Measurements from ENCODE around the gene NLRP2B. TPM values are rescaled to one million over a fixed set of nuclear protein-coding genes. Genes with fewer than 3 reads are reported as not detected.
"Not testable (repeated sequence)": the region's sequence is repeated elsewhere in the genome, so short reads cannot be mapped to it uniquely, and the experiment has no call there.

NLRP2B gene
- total RNA-seq = 0.04 TPM
- polyA plus RNA-seq (ENCODE audit: insufficient read depth in 1 of 8, insufficient read length in 8 of 8, low replicate concordance in 1 of 8) = not detected
- long read RNA-seq, donor 1 = 0 reads
- long read RNA-seq, donor 2 = 0 reads
- long read RNA-seq, donor 3 = 0 reads
- long read RNA-seq, donor 4 = 0 reads
- long read RNA-seq, donor 5 = 0 reads
- long read RNA-seq, donor 6 = 0 reads
- long read RNA-seq, donor 7 = 0 reads
- long read RNA-seq, donor 8, partial matches to known transcripts = 0 of 2 reads
- long read RNA-seq, donor 8, other reads (novel, unspliced or antisense) = 0 of 2 reads
- long read RNA-seq, donor 9 = 0 reads
- long read RNA-seq, donor 10 = 0 reads
- long read RNA-seq, donor 11 = 0 reads

DNA sequence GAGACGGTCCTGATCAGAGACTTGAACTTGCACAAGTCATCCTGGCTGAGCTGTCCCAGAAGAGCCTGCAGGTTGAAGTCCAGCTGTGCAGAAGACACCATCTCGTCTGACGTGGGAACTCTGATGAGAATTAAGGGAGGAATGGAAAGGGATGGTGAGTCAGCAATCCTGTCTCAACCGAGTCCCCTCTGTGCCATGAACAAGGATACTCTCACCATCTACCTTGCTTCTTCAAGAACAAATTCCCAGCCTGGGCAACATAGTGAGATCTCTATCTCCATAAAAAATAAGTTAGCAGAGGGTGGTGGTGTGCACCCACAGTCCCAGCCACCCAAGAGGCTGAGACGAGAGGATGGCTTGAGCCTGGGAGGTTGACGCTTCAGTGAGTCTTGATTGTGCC lies at the start of gene NLRP2B:
NLRP2B (minus strand) TSS at position 101 of the 400 bp plus-strand sequence.
- H3K27me3 ChIP-seq (ENCODE audit: control insufficient read depth, insufficient read depth, low read length) = no peaks in the 10 kb centered on the region
- H3K9me3 ChIP-seq (replicated peaks; ENCODE audit: control insufficient read depth, low read depth, low read length) = peaks cover 10% of the 10 kb centered on the region
- no peaks in the 10 kb centered on the region for H3K4me1 ChIP-seq (ENCODE audit: control insufficient read depth, insufficient read depth, low read length)
- no peak within 1 kb of the TSS for H3K4me3 ChIP-seq (ENCODE audit: low read length)
- WGBS (ENCODE audit: insufficient coverage) = 80% methylated on average over 1 of the region's 6 CpGs
- no peaks in the 10 kb centered on the region for H3K36me3 ChIP-seq (ENCODE audit: control insufficient read depth, insufficient read depth, low read length)
- no peak for DNase-seq
- no peak within 1 kb of the TSS for H3K27ac ChIP-seq (ENCODE audit: low read length)

DNA sequence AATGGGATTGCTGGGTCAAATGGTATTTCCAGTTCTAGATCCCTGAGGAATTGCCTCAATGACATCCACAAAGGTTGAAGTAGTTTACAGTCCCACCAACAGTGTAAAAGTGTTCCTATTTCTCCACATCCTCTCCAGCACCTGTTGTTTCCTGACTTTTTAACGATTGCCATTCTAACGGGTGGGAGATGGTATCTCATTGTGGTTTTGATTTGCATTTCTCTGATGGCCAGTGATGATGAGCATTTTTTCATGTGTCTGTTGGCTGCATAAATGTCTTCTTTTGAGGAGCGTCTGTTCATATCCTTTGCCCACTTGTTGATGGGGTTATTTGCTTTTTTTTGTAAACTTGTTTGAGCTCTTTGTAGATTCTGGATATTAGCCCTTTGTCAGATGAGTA lies 45.9 kb upstream of the NLRP2B start:
- H3K27ac ChIP-seq (ENCODE audit: low read length); H3K4me3 ChIP-seq (ENCODE audit: low read length); DNase-seq; H3K27me3 ChIP-seq (ENCODE audit: control insufficient read depth, insufficient read depth, low read length); H3K9me3 ChIP-seq (replicated peaks; ENCODE audit: control insufficient read depth, low read depth, low read length); H3K36me3 ChIP-seq (ENCODE audit: control insufficient read depth, insufficient read depth, low read length); H3K4me1 ChIP-seq (ENCODE audit: control insufficient read depth, insufficient read depth, low read length): not testable (repeated sequence)
- WGBS (ENCODE audit: insufficient coverage) = no CpG with 5 or more reads among the region's 3 CpGs

DNA sequence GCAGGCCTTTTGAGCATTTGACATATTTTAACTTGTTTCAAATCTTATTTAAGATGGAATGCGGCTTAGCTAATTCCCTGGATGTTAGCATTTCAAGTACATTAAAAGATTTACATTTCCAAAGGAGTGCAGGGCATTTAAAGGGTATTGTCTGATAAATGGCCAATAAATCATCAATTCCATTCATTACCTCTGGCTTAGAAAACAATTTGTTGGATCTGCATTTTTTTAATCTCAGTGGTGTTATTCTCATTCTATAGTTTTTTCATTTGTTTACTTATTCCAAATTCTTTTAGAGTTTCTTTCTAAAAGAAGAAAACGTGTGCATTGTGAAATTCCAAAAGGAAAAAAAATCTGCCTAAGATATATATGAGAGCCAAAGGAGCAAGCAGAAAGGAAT lies 1.3 kb upstream of the NLRP2B start:
- Histone ChIP-seq H3K9me3 (replicated peaks; ENCODE audit: control insufficient read depth, low read depth, low read length) (peaks cover 10% of the 10 kb centered on the region), H3K4me1 (ENCODE audit: control insufficient read depth, insufficient read depth, low read length) (no peaks in the 10 kb centered on the region), H3K27me3 (ENCODE audit: control insufficient read depth, insufficient read depth, low read length) (no peaks in the 10 kb centered on the region), H3K4me3 (ENCODE audit: low read length) (no peak overlapping the region), H3K36me3 (ENCODE audit: control insufficient read depth, insufficient read depth, low read length) (no peaks in the 10 kb centered on the region), H3K27ac (ENCODE audit: low read length) (no peak overlapping the region)
- no peak for DNase-seq
- no CpG with 5 or more reads among the region's 2 CpGs for WGBS (ENCODE audit: insufficient coverage)

DNA sequence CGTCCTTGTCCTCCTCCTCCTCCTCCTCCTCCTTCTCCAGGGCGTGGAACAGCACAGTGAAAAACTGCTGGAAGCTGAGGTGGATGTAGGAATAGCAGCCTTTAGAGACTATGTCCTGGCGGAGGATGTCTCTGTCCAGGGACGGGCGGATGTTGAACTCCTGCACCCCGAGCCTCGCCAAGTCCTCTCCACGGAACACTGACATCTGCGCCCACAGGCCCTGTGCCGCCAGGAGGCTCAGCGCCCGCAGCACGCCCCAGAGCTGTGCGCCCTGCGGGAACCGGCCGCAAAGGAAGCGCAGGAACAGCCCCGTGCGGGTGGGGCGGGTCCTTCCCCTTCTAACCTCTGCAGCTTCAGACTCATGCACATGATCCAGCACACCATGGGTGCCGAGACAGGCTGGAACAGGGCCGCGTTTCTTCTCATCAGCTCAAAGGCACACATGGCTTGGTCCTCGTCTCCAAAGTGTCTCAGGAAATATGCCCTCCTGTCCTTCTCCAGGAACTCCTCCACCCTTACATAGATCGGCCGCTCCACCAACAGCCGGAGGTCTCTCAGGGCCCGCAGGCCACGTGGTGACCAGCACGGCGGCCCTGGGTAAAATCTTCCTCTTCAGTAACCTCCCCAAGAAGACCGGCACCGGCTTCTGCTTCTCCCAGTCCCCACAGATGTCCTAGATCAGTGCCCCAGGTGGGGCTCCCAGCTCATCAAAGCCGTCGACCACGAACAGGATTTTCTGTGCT lies 1.2 kb downstream of the NLRP2B start:
- Histone ChIP-seq H3K4me3 (ENCODE audit: low read length) (no peak overlapping the region), H3K27ac (ENCODE audit: low read length) (no peak overlapping the region), H3K4me1 (ENCODE audit: control insufficient read depth, insufficient read depth, low read length) (no peaks in the 10 kb centered on the region), H3K36me3 (ENCODE audit: control insufficient read depth, insufficient read depth, low read length) (no peaks in the 10 kb centered on the region), H3K27me3 (ENCODE audit: control insufficient read depth, insufficient read depth, low read length) (no peaks in the 10 kb centered on the region), H3K9me3 (replicated peaks; ENCODE audit: control insufficient read depth, low read depth, low read length) (peaks cover 9% of the 10 kb centered on the region)
- no peak for DNase-seq
- 87% methylated on average over 31 of the region's 37 CpGs for WGBS (ENCODE audit: insufficient coverage)

DNA sequence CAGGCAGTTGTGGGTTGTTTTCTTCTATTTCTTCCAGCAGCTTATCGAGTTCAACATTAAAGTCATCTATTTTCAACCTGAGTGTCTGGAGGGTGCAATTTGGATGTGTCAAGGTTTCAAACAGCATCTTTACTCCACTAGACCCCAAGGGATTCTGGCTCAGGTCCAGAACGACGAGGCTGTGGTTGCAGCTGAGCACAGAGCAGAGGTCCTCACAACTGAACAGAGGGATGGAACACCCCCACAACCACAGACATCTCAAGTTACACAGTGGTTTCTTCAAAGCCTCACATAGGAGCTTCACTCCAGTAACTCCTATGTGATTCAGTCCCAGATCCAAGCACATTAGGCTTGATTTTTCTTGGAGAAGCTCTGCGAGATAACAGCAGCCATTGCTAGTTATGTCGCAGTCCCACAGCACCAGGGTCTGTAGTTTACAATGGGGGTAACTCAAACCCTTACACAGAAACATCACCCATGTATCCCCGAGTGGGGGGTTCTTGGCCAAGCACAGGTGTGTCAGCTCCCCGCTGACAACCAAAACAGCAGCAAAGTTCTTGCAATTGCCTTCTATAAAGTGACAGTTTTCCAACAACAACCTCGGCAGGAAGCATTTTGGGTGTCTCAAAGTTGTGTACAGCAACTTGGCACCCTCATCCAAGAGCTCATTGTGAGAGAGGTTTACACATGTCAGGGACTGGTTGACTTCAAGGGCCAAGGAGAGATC lies 2.8 kb downstream of the NLRP2B start:
- H3K27me3 ChIP-seq (ENCODE audit: control insufficient read depth, insufficient read depth, low read length) = no peaks in the 10 kb centered on the region
- no peak overlapping the region for H3K4me3 ChIP-seq (ENCODE audit: low read length)
- H3K4me1 ChIP-seq (ENCODE audit: control insufficient read depth, insufficient read depth, low read length) = no peaks in the 10 kb centered on the region
- 40% methylated on average over 1 of the region's 8 CpGs for WGBS (ENCODE audit: insufficient coverage)
- no peaks in the 10 kb centered on the region for H3K36me3 ChIP-seq (ENCODE audit: control insufficient read depth, insufficient read depth, low read length)
- no peak for DNase-seq
- no peak overlapping the region for H3K27ac ChIP-seq (ENCODE audit: low read length)
- peaks cover 12% of the 10 kb centered on the region for H3K9me3 ChIP-seq (replicated peaks; ENCODE audit: control insufficient read depth, low read depth, low read length)

DNA sequence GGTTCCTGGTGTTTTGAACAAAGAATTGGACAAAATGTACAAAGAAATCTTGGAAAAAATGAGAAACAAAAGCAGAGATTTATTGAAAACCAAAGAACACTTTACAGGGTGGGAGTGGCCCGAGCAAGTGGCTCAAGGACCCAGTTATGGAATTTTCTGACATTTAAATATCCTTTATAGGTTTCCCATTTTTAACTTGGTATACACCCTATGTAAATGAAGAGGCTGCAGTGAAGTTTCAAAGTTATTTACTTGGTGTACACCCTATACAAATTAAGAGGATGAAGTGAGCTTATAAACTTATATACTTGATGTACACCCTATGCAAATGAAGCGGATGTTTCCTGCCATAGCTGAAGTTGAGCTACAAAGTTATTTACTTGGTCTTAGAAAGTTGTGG lies 4.7 kb downstream of the NLRP2B start:
- no CpG with 5 or more reads among the region's 2 CpGs for WGBS (ENCODE audit: insufficient coverage)
- H3K4me1 ChIP-seq (ENCODE audit: control insufficient read depth, insufficient read depth, low read length) = no peaks in the 10 kb centered on the region
- H3K9me3 ChIP-seq (replicated peaks; ENCODE audit: control insufficient read depth, low read depth, low read length) = peaks cover 13% of the 10 kb centered on the region
- no peak overlapping the region for H3K4me3 ChIP-seq (ENCODE audit: low read length)
- no peaks in the 10 kb centered on the region for H3K27me3 ChIP-seq (ENCODE audit: control insufficient read depth, insufficient read depth, low read length)
- no peak for DNase-seq
- no peaks in the 10 kb centered on the region for H3K36me3 ChIP-seq (ENCODE audit: control insufficient read depth, insufficient read depth, low read length)
- no peak overlapping the region for H3K27ac ChIP-seq (ENCODE audit: low read length)

DNA sequence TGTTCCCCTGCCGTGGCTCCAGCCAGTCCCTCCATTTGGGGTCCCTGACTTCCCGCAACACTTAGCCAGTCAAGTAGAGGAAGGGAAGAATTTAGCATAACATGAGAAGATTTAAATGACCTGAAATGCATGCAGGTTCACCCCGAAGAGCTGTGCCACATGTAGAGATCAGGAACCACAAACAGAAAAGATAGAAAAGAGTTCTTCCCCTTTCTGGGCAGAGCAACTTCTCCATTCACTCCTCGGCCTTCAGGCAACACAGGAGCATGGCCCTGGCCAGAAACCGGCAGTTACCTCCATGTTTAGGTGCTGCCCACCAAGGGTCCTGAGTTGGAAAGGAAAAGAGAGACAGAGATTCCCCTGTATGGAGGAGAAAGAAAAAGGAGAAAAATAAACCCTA lies 5.2 kb downstream of the NLRP2B start:
- Histone ChIP-seq H3K9me3 (replicated peaks; ENCODE audit: control insufficient read depth, low read depth, low read length) (peaks cover 13% of the 10 kb centered on the region), H3K36me3 (ENCODE audit: control insufficient read depth, insufficient read depth, low read length) (no peaks in the 10 kb centered on the region), H3K4me3 (ENCODE audit: low read length) (no peak overlapping the region), H3K4me1 (ENCODE audit: control insufficient read depth, insufficient read depth, low read length) (no peaks in the 10 kb centered on the region), H3K27ac (ENCODE audit: low read length) (no peak overlapping the region), H3K27me3 (ENCODE audit: control insufficient read depth, insufficient read depth, low read length) (no peaks in the 10 kb centered on the region)
- WGBS (ENCODE audit: insufficient coverage) = 70% methylated on average over 2 of the region's 5 CpGs
- DNase-seq = no peak

DNA sequence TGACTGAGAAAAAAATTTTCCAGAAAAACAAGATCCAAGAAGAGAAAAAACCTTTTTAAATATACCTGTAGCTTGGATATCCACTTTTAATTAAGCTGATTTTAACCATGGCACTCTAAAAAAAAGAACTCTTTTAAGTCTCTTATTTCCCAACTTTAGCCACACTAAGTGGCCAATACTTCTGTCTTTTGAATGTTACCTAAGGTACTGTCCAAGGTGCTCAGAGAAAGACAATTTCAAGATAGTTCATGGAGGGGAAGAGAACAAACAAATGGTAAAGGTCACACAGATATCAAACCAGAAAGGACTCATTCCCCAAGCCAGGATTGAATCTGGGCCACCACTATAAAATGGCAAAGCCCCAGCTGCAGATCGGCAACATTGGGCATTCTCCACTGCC lies 10.1 kb downstream of the NLRP2B start:
- WGBS (ENCODE audit: insufficient coverage) = no CpG with 5 or more reads among the region's 1 CpG
- Histone ChIP-seq H3K36me3 (ENCODE audit: control insufficient read depth, insufficient read depth, low read length) (no peaks in the 10 kb centered on the region), H3K27me3 (ENCODE audit: control insufficient read depth, insufficient read depth, low read length) (no peaks in the 10 kb centered on the region)

DNA sequence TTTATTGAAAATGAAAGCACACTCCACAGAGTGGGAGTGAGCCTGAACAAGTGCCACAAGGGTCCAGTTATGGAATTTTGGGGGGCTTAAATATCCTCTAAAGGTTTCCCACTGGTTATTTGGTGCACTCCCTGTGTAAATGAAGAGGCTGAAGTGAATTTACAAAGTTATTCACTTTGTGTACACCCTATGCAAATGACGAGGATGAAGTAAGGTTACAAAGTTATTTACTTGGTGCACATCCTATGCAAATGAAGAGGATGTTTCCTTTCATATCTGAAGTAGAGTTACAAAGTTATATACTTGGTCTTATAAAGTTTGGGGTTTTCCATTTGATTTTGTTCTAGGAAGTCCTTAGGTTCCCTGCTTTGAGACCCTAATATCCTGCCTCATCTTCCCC lies 13.1 kb downstream of the NLRP2B start:
- Histone ChIP-seq H3K4me3 (ENCODE audit: low read length) (no peak overlapping the region), H3K27me3 (ENCODE audit: control insufficient read depth, insufficient read depth, low read length) (no peaks in the 10 kb centered on the region), H3K27ac (ENCODE audit: low read length) (no peak overlapping the region), H3K4me1 (ENCODE audit: control insufficient read depth, insufficient read depth, low read length) (no peaks in the 10 kb centered on the region), H3K36me3 (ENCODE audit: control insufficient read depth, insufficient read depth, low read length) (no peaks in the 10 kb centered on the region), H3K9me3 (replicated peaks; ENCODE audit: control insufficient read depth, low read depth, low read length) (peaks cover 7% of the 10 kb centered on the region)
- no peak for DNase-seq
- no CpG with 5 or more reads among the region's 1 CpG for WGBS (ENCODE audit: insufficient coverage)

More for the DNA sequence above, 10.1 kb downstream of the NLRP2B start:
- no peak for DNase-seq
- H3K27ac ChIP-seq (ENCODE audit: low read length) = no peak overlapping the region
- no peaks in the 10 kb centered on the region for H3K4me1 ChIP-seq (ENCODE audit: control insufficient read depth, insufficient read depth, low read length)
- H3K4me3 ChIP-seq (ENCODE audit: low read length) = no peak overlapping the region
- H3K9me3 ChIP-seq (replicated peaks; ENCODE audit: control insufficient read depth, low read depth, low read length) = peaks cover 10% of the 10 kb centered on the region

DNA sequence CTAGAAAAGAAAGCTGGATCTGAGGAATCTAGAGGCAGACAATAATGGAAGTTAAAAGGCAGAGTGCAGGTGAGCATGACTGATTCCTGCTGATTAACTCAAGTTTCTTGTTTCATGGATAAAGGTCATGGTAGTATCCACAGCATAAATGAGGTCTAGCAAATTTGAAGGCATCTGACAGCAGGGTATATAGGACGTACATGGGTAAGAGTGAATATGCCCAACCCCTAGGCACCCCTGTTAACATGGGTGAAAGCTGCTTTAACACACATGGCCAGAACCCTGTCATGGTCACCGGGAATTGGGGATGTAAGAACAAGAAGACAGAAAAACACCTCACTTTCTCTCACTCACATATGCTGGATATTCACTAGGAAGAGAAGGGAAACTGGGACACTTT lies 25.0 kb downstream of the NLRP2B start:
- DNase-seq = no peak
- no peak overlapping the region for H3K4me3 ChIP-seq (ENCODE audit: low read length)
- H3K9me3 ChIP-seq (replicated peaks; ENCODE audit: control insufficient read depth, low read depth, low read length) = peaks cover 16% of the 10 kb centered on the region
- WGBS (ENCODE audit: insufficient coverage) = no CpG with 5 or more reads among the region's 2 CpGs
- no peak overlapping the region for H3K27ac ChIP-seq (ENCODE audit: low read length)
- no peaks in the 10 kb centered on the region for H3K4me1 ChIP-seq (ENCODE audit: control insufficient read depth, insufficient read depth, low read length)
- no peaks in the 10 kb centered on the region for H3K27me3 ChIP-seq (ENCODE audit: control insufficient read depth, insufficient read depth, low read length)
- H3K36me3 ChIP-seq (ENCODE audit: control insufficient read depth, insufficient read depth, low read length) = no peaks in the 10 kb centered on the region
